ENCODE measurements around the gene NEURL1.

NEURL1 gene

DNA sequence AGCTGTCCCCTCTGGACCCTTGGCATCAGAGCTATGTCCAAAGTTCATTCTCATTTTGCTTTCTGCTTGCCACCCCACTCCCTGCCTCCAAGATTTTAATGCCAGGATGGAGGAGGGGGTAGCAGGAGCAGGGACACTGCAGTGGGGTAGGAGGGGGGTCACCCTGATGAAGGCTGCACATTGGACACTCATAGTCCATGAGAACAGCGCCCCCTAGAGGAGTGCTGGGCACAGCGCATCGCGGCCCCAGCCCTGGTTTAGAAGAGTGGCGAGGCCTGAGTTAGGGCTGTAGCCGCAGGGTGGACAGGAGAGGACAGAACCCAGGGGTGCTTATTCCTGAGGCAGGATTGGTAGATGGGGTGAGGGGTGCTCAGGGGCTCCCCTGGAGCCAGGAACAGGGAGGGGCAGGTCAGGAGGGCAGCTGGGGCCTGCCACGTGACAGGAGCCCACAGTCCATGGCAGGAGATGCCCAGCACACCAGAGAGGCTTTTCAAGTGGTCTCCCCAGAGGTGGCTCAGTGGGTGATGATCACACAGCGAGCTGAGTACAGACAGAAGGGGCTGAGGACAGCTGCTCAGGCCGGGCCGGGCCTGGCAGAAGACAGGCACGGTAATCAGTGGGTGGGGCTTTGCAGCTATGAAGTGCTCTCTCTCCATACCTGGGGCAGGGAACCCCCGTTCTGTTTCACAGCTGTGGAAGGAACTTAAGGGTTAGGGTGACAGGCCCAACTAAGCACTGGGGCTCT lies 71.4 kb downstream of the NEURL1 start:
- DNase-seq (ENCODE audit: low spot score), result no peak
- peaks cover 0 to under 1% of the 10 kb centered on the region in 2 donors for H3K9me3 ChIP-seq (replicated peaks in 1 of 2; ENCODE audit: control insufficient read depth in 2 of 2, insufficient read depth in 1 of 2, low read depth in 1 of 2, low read length in 2 of 2)
- H2BK12ac ChIP-seq (ENCODE audit: low read length), result no peak overlapping the region
- WGBS, 2 donors (ENCODE audit: extremely low coverage in 2 of 2, insufficient read length in 2 of 2, insufficient replicate concordance in 1 of 2), result no CpG with 5 or more reads among the region's 12 CpGs
- no peak overlapping the region for H4K8ac ChIP-seq (ENCODE audit: low read depth, low read length)
- H2BK120ac ChIP-seq (ENCODE audit: low read depth, low read length), result no peak overlapping the region
- no peak overlapping the region for H3K4me2 ChIP-seq (ENCODE audit: insufficient read depth, low read length, poor library complexity, severe bottlenecking)
- peaks cover 0 to under 1% of the 10 kb centered on the region in 2 donors for H3K36me3 ChIP-seq (replicated peaks in 1 of 2; ENCODE audit: control insufficient read depth in 2 of 2, insufficient read depth in 2 of 2, low read length in 2 of 2)
- no peak overlapping the region for H2AK5ac ChIP-seq (ENCODE audit: low read depth, low read length)
- H2BK15ac ChIP-seq (ENCODE audit: low read length), result no peak overlapping the region
- no peak overlapping the region for H3K9ac ChIP-seq (ENCODE audit: low read depth, low read length, poor library complexity)
- no peak overlapping the region for H3K23ac ChIP-seq (ENCODE audit: low read depth, low read length, poor library complexity)
- no peak overlapping the region for H3K4ac ChIP-seq (ENCODE audit: low read length)
- H3K4me3 ChIP-seq (ENCODE audit: low read length in 2 of 2), result no peak overlapping the region
- no peaks in the 10 kb centered on the region for H3K79me1 ChIP-seq (ENCODE audit: low read depth, low read length)
- H3K27me3 ChIP-seq (ENCODE audit: control insufficient read depth in 3 of 3, insufficient read depth in 3 of 3, low read depth in 1 of 3, low read length in 3 of 3), result no peaks in the 10 kb centered on the region
- H3K18ac ChIP-seq (ENCODE audit: low read length), result no peak overlapping the region
- H3K27ac ChIP-seq (replicated peaks; ENCODE audit: low read length), result no peak overlapping the region
- H4K91ac ChIP-seq (ENCODE audit: low read depth, low read length, poor library complexity), result no peak overlapping the region
- peaks cover 0 to under 1% of the 10 kb centered on the region in 2 donors for H3K4me1 ChIP-seq (ENCODE audit: control insufficient read depth in 2 of 2, insufficient read depth in 1 of 2, low read depth in 1 of 2, low read length in 2 of 2)
- no peak overlapping the region for H3K14ac ChIP-seq (ENCODE audit: low read length)
- no peak overlapping the region for H2BK5ac ChIP-seq (ENCODE audit: low read length)
- no peak overlapping the region for H2AFZ ChIP-seq (ENCODE audit: low read length)

DNA sequence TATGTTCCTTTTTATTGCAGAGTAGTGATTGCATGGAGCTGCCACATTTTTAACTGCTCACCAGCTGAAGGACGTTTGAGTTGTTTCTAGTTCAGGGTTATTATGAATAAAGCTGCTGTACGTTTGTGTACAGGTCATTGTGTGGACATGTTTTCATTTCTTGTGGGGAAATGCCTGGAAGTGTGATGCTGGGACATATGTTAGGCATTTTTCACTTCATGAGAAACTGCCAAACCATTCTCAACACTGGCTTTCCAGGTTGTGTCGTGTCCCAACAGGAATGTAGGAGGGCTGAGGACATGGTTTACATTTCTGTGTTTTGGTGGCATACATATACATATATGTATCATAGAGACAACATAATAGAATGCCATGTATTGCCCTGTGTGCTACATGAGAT lies 73.0 kb downstream of the NEURL1 start:
- Histone ChIP-seq H3K4me3 (ENCODE audit: low read length in 2 of 2) (no peak overlapping the region), H3K27me3 (ENCODE audit: control insufficient read depth in 3 of 3, insufficient read depth in 3 of 3, low read depth in 1 of 3, low read length in 3 of 3) (no peaks in the 10 kb centered on the region), H3K4me2 (ENCODE audit: insufficient read depth, low read length, poor library complexity, severe bottlenecking) (no peak overlapping the region), H3K18ac (ENCODE audit: low read length) (no peak overlapping the region), H2BK5ac (ENCODE audit: low read length) (no peak overlapping the region), H4K8ac (ENCODE audit: low read depth, low read length) (no peak overlapping the region), H2AFZ (ENCODE audit: low read length) (no peak overlapping the region), H2BK15ac (ENCODE audit: low read length) (no peak overlapping the region), H3K14ac (ENCODE audit: low read length) (no peak overlapping the region), H2BK120ac (ENCODE audit: low read depth, low read length) (no peak overlapping the region), H3K4me1 (ENCODE audit: control insufficient read depth in 2 of 2, insufficient read depth in 1 of 2, low read depth in 1 of 2, low read length in 2 of 2) (no peaks in the 10 kb centered on the region), H3K9me3 (replicated peaks in 1 of 2; ENCODE audit: control insufficient read depth in 2 of 2, insufficient read depth in 1 of 2, low read depth in 1 of 2, low read length in 2 of 2) (no peaks in the 10 kb centered on the region), H3K23ac (ENCODE audit: low read depth, low read length, poor library complexity) (no peak overlapping the region), H2AK5ac (ENCODE audit: low read depth, low read length) (no peak overlapping the region), H3K79me1 (ENCODE audit: low read depth, low read length) (no peaks in the 10 kb centered on the region), H2BK12ac (ENCODE audit: low read length) (no peak overlapping the region), H3K27ac (replicated peaks; ENCODE audit: low read length) (no peak overlapping the region), H4K91ac (ENCODE audit: low read depth, low read length, poor library complexity) (no peak overlapping the region), H3K4ac (ENCODE audit: low read length) (no peak overlapping the region), H3K9ac (ENCODE audit: low read depth, low read length, poor library complexity) (no peak overlapping the region), H3K36me3 (replicated peaks in 1 of 2; ENCODE audit: control insufficient read depth in 2 of 2, insufficient read depth in 2 of 2, low read length in 2 of 2) (no peaks in the 10 kb centered on the region)
- no CpG with 5 or more reads among the region's 3 CpGs for WGBS, 2 donors (ENCODE audit: extremely low coverage in 2 of 2, insufficient read length in 2 of 2, insufficient replicate concordance in 1 of 2)
- no peak for DNase-seq (ENCODE audit: low spot score)

DNA sequence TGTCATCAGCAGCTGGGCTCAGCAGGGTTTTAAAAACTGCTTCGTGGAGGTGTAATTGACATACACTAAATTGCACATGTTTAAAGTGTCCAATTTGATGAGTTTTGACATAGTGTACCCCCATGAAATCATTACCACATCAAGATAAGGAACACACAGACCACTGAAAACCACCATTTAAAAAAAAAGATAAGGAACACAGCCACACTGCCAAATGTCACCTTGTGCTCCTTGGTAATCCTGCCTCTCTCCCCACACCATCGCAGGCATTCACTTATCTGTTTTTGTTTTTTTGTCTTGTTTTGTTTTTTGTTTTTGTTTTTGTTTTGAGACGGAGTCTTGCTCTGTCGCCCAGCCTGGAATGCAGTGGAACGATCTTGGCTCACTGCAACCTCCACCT lies 75.0 kb downstream of the NEURL1 start:
- Histone ChIP-seq H2BK120ac (ENCODE audit: low read depth, low read length) (no peak overlapping the region), H3K18ac (ENCODE audit: low read length) (no peak overlapping the region), H3K4ac (ENCODE audit: low read length) (no peak overlapping the region), H2BK5ac (ENCODE audit: low read length) (no peak overlapping the region), H2AFZ (ENCODE audit: low read length) (no peak overlapping the region), H3K4me2 (ENCODE audit: insufficient read depth, low read length, poor library complexity, severe bottlenecking) (no peak overlapping the region), H3K79me1 (ENCODE audit: low read depth, low read length) (no peaks in the 10 kb centered on the region), H3K27me3 (ENCODE audit: control insufficient read depth in 3 of 3, insufficient read depth in 3 of 3, low read depth in 1 of 3, low read length in 3 of 3) (no peaks in the 10 kb centered on the region), H3K9ac (ENCODE audit: low read depth, low read length, poor library complexity) (no peak overlapping the region), H2BK12ac (ENCODE audit: low read length) (no peak overlapping the region), H4K8ac (ENCODE audit: low read depth, low read length) (no peak overlapping the region), H3K9me3 (replicated peaks in 1 of 2; ENCODE audit: control insufficient read depth in 2 of 2, insufficient read depth in 1 of 2, low read depth in 1 of 2, low read length in 2 of 2) (no peaks in the 10 kb centered on the region), H3K36me3 (replicated peaks in 1 of 2; ENCODE audit: control insufficient read depth in 2 of 2, insufficient read depth in 2 of 2, low read length in 2 of 2) (no peaks in the 10 kb centered on the region), H4K91ac (ENCODE audit: low read depth, low read length, poor library complexity) (no peak overlapping the region), H3K27ac (replicated peaks; ENCODE audit: low read length) (no peak overlapping the region), H3K4me1 (ENCODE audit: control insufficient read depth in 2 of 2, insufficient read depth in 1 of 2, low read depth in 1 of 2, low read length in 2 of 2) (no peaks in the 10 kb centered on the region), H3K4me3 (ENCODE audit: low read length in 2 of 2) (no peak overlapping the region), H2BK15ac (ENCODE audit: low read length) (no peak overlapping the region), H3K14ac (ENCODE audit: low read length) (no peak overlapping the region), H3K23ac (ENCODE audit: low read depth, low read length, poor library complexity) (no peak overlapping the region), H2AK5ac (ENCODE audit: low read depth, low read length) (no peak overlapping the region)
- no peak for DNase-seq (ENCODE audit: low spot score)
- WGBS, 2 donors (ENCODE audit: extremely low coverage in 2 of 2, insufficient read length in 2 of 2, insufficient replicate concordance in 1 of 2), result no CpG with 5 or more reads among the region's 5 CpGs

DNA sequence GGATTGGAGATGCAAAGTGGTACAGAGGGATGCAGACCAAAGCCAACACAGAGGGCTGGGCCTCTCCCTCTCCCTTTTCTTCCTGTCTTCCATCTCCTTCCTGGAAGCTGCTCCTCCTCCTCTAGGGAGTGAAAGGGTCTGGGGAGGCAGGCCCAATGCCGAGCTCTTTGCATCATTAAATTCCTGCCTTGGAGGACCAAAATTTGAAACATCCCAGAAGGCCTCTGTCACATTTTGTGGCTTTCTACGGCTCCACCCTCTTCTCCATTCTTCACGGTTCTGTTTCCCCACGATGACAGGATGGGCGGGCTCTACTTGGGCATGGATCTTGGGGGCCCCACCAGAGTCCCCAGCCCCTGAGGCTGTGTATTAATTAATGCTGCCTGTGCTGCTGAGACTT lies 76.4 kb downstream of the NEURL1 start:
- H3K79me1 ChIP-seq (ENCODE audit: low read depth, low read length), result no peaks in the 10 kb centered on the region
- no peak overlapping the region for H3K9ac ChIP-seq (ENCODE audit: low read depth, low read length, poor library complexity)

More for the DNA sequence above, 76.4 kb downstream of the NEURL1 start:
- no peak overlapping the region for H2BK5ac ChIP-seq (ENCODE audit: low read length)
- no peak overlapping the region for H3K18ac ChIP-seq (ENCODE audit: low read length)
- H3K4ac ChIP-seq (ENCODE audit: low read length), result no peak overlapping the region
- DNase-seq (ENCODE audit: low spot score), result no peak
- H3K27me3 ChIP-seq (ENCODE audit: control insufficient read depth in 3 of 3, insufficient read depth in 3 of 3, low read depth in 1 of 3, low read length in 3 of 3), result peaks cover 0 to 3% (median 0%) of the 10 kb centered on the region in 3 experiments
- H2AK5ac ChIP-seq (ENCODE audit: low read depth, low read length), result no peak overlapping the region
- H2BK15ac ChIP-seq (ENCODE audit: low read length), result no peak overlapping the region
- no peak overlapping the region for H4K8ac ChIP-seq (ENCODE audit: low read depth, low read length)
- no peak overlapping the region for H4K91ac ChIP-seq (ENCODE audit: low read depth, low read length, poor library complexity)
- H3K23ac ChIP-seq (ENCODE audit: low read depth, low read length, poor library complexity), result no peak overlapping the region
- H3K27ac ChIP-seq (replicated peaks; ENCODE audit: low read length), result no peak overlapping the region
- H2BK120ac ChIP-seq (ENCODE audit: low read depth, low read length), result no peak overlapping the region
- H3K9me3 ChIP-seq (replicated peaks in 1 of 2; ENCODE audit: control insufficient read depth in 2 of 2, insufficient read depth in 1 of 2, low read depth in 1 of 2, low read length in 2 of 2), result no peaks in the 10 kb centered on the region
- H3K14ac ChIP-seq (ENCODE audit: low read length), result no peak overlapping the region
- no peaks in the 10 kb centered on the region for H3K4me1 ChIP-seq (ENCODE audit: control insufficient read depth in 2 of 2, insufficient read depth in 1 of 2, low read depth in 1 of 2, low read length in 2 of 2)
- H3K36me3 ChIP-seq (replicated peaks in 1 of 2; ENCODE audit: control insufficient read depth in 2 of 2, insufficient read depth in 2 of 2, low read length in 2 of 2), result no peaks in the 10 kb centered on the region
- H2BK12ac ChIP-seq (ENCODE audit: low read length), result no peak overlapping the region
- no peak overlapping the region for H3K4me3 ChIP-seq (ENCODE audit: low read length in 2 of 2)
- no peak overlapping the region for H3K4me2 ChIP-seq (ENCODE audit: insufficient read depth, low read length, poor library complexity, severe bottlenecking)
- H2AFZ ChIP-seq (ENCODE audit: low read length), result peak overlapping the region; percentile 78
- WGBS, 2 donors (ENCODE audit: extremely low coverage in 2 of 2, insufficient read length in 2 of 2, insufficient replicate concordance in 1 of 2), result no CpG with 5 or more reads among the region's 5 CpGs

Measured in neuronal stem cell (in vitro differentiated cells).